ENCODE measurements around the gene POLE3.
A peak's percentile ranks its signal among the peaks of the same experiment; 100 is the strongest.
"Not testable (repeated sequence)": the region's sequence is repeated elsewhere in the genome, so short reads cannot be mapped to it uniquely, and the experiment has no call there.

The POLE3 gene

DNA sequence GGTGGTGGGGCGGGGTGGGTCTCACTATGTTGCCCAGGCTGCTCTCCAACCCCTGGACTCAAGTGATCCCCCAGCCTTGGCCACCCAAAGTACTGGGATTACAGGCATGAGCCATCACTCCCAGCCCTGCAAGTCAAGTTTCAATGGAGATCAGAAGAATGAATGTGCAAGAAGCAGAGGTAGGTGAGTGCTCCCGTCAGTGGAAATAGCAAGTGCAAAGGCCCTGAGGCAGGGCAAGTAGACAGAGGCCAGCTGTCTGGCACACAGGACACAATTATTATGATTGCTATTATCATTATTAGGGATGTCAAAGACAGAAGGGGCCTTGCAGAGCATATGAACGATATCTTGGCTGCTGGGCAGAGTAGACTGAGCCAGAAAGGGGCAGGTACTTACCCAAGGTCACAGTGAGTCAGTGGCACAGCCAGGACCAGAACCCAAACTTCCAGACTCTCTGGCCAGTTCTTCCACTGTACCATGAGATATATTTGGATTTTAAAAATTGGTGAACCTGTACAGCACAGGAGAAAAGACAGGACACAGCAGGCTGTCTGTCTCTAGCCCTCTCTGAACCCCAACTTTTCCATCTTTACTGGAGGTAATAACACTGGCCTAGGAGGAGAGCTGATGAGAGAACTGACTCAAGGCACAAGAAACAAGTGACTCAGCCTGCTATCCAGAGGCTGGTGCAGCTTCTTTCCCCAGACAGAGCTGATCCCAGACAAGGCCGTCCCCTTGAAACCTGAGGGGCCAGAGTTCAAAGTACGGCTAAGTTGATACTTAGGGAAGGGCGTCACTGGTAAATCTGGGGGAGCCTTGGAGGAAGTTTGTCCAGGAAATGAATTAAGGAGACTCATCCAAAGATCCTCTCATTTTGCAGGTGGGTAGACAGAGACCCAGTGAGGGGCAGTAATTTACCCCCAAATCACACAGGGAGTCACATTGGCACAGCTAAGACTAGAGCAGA lies 35.1 kb downstream of the POLE3 start:
- no peak for DNase-seq

DNA sequence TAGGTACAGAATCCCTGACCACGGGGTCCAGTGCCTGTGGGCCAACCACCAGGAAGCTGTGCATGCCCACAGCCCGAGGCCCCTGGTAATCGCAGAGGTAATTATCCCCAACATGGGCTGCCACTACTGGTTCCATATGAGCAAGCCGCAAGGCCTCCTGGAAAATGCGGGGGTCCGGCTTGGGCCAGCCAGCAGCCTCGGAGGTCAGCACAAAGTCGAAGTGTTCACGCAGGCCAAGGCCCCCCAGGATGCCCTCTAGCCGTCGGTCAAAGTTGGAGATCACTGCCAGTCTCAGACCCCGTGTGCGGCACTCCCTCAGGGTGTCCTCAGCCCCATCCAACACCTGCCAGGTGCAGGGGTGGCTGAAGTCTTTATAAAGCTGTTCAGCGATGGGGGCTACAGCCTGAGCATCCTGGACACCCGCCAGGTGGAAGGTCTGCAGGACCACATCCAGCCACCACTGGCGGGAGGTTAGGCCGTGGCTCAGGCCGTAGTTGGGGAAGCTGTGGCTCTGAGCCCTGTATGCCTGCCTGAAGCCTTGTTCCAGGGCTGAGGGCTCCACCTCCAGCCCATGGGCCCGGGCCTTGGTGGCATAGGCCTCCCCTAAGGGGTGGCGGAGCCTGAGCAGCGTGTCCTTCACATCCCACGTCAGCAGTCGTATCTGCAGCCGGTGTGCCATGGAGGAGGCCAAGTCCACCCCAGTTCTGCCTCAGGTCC lies 36.6 kb downstream of the POLE3 start:
- DNase-seq: no peak

DNA sequence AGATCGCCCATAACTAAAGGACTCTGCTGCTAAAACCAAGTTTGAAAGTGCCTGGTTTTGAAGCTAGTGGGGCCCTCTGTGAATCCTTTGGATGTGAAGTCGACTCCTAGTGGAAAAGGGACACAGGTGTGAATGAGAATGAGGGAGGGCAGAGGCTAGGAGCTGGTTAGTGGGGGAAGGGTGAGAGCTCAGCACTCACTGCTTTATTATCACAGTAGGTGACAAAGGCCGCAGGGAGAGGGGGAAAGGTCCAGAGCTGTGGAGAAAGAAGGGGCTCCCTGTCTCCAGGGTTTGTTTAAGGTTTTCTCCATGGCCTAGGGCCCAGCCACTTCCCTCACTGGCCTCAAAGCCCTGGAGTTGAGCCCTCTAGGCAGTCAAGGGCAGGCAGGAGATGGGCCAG lies 37.2 kb downstream of the POLE3 start:
- DNase-seq: no peak

DNA sequence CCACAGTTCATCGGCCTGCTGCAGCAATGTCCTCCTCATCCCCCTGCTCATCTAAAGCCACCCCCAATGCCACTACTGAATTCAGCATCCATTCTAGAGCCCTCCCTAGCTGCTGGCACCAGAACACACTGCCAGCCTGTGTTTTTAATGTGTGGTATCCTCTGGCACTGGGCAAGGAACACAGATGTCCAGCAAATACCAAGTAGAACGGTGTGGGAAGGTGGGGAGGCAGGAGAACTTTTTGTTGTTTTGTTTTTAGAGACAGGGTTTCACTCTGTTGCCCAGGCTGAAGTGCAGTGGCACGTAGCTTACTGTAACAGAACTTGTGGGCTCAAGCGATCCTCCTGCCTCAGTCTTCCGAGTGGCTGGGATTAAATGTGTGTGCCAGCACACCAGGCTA lies 38.4 kb downstream of the POLE3 start:
- no peak for DNase-seq

DNA sequence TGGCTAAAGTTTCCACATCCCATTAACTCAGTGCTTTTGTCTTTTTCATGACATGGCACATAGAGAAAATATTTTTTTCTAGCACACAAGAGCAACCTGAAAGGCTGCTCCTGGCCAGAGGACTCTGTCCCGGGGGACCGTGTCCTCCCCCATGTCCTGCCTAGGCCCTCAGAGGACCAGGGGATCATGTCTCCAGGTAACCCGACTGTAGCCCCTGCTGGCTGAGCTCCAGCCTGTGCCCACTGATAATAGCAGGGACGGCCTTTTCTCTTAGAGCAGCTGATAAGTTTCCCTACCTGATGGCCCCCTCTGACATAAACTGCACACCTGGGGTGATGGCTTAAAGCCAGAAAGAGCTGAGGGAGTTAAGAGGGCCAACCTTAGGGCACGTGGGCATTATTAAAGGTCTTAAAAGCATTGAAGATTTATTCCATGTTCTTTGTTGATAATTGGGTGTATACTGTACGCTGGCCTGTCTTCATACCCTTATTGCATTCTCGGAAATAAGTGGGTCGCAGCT lies 39.6 kb downstream of the POLE3 start:
- DNase-seq: peak; percentile 55

DNA sequence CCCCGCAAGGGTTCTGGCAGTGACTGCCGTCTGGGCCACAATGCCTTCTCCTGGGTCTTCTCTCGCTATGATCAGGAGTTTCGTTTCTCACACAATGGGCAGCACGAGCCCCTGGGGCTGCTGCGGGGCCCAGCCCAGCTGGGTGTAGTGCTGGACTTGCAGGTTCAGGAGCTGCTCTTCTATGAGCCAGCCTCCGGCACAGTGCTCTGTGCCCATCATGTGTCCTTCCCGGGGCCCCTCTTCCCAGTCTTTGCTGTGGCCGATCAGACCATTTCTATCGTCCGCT lies 40.7 kb downstream of the POLE3 start:
- DNase-seq: no peak

DNA sequence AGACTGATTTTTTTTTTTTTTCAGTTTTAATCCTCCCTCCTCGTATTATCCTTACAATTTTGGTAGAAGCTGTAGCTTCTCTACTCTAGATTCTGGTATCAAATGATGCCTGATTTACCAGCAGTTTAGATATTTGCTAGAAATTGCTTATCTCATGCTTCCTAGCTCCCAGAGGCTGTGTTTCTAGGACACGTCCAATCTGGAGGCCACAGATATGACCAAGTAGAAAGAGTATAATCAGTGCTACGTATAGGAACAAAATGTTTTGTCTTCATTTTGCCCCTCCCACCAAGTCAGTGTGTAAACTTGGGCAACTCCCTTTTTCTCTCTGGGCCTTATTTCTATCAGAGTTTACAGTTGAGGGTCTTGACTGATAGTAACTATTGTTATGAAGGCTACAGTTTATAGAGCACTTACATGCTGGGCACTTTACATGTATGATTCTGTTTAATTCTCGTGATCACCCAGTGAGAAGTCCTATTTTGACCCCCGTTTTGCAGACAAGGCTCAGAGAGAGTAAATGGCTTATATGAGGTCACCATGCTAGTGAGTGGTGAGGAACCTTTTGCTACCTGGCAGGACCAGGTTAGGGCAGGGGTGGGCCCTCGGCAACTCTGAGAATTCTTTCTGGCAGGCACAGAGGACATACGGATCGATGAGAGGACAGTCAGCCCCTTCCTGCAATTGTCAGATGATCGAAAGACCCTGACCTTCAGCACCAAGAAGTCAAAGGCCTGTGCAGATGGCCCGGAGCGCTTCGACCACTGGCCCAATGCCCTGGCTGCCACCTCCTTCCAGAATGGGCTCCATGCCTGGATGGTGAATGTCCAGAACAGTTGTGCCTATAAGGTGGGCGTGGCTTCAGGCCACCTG lies 41.3 kb downstream of the POLE3 start:
- DNase-seq: no peak

DNA sequence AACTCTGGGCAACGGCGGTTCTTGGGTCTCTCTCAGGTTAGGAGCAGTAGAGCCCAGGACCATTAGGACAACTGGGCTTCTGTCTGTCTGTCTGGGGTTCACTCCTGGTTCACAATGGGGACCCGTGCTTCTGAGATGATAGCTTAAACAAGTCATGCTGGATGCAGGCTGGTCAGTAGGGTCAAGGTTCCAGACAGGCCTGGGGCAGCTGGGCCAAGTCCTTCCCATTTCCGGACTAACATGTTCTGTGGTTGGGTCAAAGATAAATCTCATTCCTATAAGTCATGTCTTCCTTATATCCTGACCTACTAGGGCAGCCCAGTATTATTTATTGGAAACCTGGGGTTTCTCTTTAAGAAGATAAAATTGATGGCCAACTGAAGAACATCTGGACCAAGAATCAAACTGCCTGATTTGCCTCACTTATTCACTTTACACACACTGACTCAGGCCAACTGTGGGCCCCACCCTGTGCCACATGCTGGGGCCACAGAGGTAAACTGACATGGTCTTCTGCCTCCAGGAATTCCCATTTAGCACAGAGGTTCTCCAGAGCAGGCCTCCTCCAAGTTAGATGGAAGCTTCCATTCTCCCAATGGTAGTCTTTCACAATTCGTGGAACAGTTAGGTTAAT lies 42.0 kb downstream of the POLE3 start:
- DNase-seq: no peak

DNA sequence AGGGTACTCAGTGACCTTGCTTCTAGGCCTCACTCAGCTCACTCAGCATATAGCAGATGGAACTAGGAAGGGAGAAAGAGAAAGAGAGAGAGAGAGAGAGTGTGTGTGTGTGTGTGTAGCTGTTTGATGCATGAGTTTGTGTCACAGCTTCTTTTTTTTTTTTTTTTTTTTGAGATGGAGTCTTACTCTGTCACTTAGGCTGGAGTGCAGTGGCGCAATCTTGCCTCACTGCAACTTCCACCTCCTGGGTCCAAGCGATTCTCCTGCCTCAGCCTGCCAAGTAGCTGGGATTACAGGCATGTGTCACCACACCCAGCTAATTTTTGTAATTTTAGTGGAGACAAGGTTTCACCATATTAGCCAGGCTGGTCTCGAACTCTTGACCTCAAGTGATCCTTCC lies 44.8 kb downstream of the POLE3 start:
- DNase-seq: not testable (repeated sequence)

DNA sequence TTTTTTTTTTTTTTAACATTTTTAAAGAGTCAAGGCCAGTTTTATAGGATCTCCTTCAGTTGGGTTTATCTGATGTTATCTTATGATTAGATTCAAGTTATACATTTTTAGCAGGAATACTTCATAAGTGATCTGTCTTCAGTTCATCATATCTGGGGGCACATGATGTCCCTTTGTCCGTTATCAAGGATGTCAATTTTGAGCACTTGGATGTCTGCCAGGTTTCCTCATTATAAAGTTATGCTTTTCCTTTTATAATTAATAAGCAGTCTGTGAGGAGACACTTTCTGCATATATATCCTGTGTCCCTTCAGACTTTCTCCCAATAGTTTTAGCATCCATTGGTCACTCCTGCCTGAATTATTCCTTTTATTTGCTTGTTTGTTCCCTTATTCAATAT lies 45.5 kb downstream of the POLE3 start:
- no peak for DNase-seq

DNA sequence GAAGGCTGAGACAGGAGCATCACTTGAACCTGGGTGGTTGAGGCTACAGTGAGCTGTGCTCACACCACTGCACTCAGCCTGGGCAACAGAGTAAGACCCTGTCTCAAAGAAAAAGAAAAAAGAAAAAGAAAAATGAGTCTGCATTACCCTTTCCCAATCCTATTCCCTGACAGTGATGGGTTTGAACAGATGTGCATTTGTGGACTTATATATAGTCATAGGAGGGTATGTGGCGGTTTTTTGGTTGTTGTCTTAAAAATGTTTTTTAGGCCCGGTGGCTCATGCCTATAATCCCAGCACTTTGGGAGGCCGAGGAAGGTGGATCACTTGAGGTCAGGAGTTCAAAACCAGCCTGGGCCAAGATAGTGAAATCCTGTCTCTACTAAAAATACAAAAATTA lies 47.1 kb downstream of the POLE3 start:
- no peak for DNase-seq

DNA sequence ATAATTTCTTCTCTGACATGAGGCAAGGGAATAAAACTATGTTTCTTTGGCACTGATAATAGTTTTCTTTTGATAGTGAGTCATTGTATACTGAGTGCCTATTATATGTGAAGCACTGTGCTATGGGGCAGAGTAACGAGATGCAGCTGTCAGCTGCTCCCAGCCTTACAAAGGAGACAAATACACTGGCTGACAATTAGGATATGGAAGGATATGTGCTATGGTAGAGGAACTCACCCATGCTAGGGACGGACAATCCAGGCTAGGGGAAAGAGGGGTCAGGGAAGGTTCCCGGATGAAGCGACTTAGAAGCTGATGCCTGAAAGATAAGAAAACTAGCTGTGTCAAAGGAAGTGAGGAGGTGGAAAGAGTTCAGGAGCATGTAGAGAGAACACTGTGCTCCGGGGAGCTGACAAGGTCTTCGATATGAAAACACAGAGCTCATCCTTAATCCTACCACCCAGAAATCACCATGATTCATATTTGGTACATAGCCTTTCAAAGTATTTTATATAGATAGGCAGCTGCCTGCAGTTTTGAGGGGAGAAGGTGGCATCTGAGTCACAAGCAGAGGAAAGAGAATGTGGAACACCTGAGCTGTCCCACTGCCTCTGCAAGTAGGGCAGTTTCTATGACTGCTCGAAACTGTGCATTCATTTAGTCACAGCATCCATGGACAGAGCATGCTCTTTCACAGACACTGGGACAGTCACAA lies 49.0 kb downstream of the POLE3 start:
- DNase-seq: no peak

DNA sequence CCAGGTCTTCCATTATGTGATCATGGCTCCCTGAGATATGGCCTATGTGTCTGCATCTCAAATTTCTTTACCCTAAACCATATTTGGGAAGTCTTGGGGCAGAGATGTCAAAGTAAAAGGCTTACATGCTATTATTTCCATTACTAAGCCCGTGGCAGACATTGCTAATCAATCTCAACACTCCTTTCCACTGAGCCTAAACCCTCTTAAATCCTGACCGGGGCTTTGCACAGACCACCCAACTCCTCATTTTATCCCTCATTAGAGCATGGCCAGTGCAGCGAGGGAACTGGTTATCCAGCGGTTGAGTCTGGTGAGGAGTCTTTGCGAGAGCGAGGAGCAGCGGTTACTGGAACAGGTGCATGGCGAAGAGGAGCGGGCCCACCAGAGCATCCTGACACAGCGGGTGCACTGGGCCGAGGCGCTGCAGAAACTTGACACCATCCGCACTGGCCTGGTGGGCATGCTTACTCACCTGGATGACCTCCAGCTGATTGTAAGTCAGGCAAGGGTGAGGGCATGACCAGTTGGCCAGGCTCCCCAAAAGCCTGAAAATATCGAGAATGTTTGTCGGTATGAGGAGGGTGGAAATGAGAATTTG lies 50.1 kb downstream of the POLE3 start:
- no peak for DNase-seq

DNA sequence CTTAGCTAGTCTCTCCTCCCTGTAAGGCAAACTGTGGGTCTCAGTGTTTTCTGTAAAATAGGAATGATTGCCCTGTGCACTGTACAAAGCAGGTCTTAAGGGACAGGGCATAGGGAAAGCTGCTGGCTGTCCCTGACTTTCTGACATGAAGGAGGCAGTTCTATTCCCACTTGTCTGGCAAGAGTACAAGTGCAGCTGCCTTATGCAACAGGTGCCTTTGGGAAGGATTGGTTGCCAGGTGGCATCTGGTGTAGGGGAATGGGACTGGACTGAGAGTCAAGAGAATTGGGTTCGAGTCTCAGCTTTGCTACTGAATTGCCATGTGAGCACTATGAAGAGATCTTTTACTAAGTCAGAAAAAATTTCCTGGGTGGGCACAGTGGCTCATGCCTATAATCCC lies 51.1 kb downstream of the POLE3 start:
- DNase-seq: no peak

Data from NCI-H345 (cell line).